ENCODE measurements around the gene PRR9.

DNA sequence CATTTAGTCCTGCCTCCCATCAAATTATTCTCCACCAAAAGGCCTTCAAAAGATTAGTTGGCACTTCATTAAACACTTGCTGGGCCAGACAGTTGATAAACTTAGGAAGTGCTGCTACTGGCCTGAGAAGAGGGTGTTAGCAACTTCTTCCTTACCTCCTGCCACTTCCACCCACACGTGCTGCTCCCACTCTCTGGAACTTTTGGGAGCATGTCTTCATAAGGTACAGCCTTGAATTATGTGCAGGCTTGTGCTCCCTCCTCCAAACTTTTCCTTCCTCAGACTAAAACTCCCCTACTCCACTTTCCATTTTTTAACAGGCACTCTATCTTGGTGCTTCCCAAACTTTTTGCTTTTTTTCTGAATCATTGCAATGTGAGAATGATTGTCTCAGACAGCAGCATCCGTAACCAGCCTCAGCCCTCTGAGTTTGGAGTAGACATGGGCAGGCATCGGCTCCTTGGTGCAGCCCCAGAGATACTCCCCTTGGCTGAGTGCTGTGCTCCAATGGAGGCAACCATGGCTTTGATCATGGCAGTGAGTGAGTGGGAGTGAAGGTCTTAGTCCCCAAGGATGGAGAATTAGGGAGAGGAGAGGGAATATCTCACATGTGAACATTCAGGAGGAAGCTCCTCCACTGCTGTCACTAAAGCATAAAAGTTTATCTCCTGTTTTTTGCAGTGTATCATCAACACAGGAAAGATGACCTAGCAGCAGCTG lies 22.9 kb upstream of the PRR9 start:
- TF ChIP-seq, protein P1, sequence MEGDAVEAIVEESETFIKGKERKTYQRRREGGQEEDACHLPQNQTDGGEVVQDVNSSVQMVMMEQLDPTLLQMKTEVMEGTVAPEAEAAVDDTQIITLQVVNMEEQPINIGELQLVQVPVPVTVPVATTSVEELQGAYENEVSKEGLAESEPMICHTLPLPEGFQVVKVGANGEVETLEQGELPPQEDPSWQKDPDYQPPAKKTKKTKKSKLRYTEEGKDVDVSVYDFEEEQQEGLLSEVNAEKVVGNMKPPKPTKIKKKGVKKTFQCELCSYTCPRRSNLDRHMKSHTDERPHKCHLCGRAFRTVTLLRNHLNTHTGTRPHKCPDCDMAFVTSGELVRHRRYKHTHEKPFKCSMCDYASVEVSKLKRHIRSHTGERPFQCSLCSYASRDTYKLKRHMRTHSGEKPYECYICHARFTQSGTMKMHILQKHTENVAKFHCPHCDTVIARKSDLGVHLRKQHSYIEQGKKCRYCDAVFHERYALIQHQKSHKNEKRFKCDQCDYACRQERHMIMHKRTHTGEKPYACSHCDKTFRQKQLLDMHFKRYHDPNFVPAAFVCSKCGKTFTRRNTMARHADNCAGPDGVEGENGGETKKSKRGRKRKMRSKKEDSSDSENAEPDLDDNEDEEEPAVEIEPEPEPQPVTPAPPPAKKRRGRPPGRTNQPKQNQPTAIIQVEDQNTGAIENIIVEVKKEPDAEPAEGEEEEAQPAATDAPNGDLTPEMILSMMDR (IDR thresholded peaks at IDR 0.05): no peak
- TF ChIP-seq POLR2A (IDR thresholded peaks at IDR 0.05) (no peak), POLR2AphosphoS5 (IDR thresholded peaks at IDR 0.05) (no peak), EP300 (IDR thresholded peaks at IDR 0.05) (no peak)

All from suprapubic skin (tissue), 4 donors.